SW 1271 (cell line): ENCODE results near the gene ABCA13.

Experiments
- DNase-seq, 2 experiments: peaks; one replicate each; lab custom pipeline; 2025; lab: John Stamatoyannopoulos, UW

ABCA13 gene

GRCh38 chr7:48518092-48518491 lies 346.8 kb downstream of the ABCA13 start:
- no peak for DNase-seq

- DNase-seq: no peak
These were observed 351.4 kb downstream of the ABCA13 start for GRCh38 chr7:48522692-48523091.

GRCh38 chr7:48525736-48526732 lies 354.8 kb downstream of the ABCA13 start:
- no peak for DNase-seq

GRCh38 chr7:48528646-48529045 lies 357.4 kb downstream of the ABCA13 start:
- DNase-seq: no peak

DNA sequence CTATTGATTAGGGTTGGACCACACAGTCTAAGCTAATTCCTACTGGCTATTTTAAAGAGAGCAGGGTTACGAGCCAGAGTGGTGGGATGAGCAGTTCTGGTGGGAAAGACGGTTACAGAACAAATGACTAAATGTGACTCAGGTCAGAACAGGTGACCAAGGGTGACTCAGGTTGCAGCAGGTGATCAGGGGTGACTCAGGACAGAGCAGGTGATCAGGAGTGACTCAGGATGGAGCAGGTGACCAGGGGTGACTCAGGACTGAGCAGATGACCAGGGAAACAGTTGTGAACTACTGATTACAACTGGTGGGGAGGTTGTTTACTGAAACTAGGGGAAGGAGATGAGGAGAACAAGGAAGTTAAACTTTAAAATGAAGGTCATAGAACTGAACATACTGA lies 366.3 kb downstream of the ABCA13 start:
- no peak for DNase-seq

DNA sequence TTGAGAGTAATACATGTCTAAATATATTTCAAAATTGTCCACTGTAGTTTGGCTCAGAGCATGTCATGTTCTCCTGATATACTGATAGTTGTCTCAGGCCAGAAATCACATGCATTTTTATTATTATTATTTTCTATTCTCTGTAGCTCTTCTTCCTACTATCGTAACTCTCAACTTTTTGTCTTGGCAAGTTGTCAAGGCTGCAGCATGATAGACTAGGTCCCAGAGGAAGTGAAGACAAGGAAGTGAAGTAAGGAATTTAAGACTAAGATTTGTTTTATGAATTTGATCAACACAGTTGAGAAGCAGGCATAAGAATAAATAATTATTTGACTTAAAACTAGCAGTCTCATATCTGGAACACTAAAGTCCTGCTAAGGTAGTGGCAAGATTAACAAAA lies 369.5 kb downstream of the ABCA13 start:
- DNase-seq: no peak

DNA sequence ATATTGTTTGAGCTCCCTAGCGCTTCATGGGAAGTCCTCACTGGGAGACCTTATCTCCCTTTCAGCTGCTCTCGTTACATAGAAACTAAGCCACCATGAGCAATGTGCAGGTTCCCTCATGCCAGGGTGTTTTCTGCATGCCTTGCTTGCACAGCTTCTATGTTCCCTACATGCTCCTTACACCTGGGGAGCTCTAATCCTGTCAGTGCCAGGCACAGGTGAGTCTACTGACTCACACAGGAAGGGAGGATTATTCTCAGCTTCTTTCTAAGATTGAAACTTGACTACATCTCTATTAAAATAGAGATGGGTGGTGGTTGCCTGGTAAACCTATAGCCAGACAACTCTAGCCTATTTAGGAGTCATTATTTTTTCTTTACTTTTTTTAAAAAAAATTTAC lies 377.4 kb downstream of the ABCA13 start:
- no peak for DNase-seq

GRCh38 chr7:48551652-48552051 lies 380.4 kb downstream of the ABCA13 start:
- DNase-seq: no peak

DNA sequence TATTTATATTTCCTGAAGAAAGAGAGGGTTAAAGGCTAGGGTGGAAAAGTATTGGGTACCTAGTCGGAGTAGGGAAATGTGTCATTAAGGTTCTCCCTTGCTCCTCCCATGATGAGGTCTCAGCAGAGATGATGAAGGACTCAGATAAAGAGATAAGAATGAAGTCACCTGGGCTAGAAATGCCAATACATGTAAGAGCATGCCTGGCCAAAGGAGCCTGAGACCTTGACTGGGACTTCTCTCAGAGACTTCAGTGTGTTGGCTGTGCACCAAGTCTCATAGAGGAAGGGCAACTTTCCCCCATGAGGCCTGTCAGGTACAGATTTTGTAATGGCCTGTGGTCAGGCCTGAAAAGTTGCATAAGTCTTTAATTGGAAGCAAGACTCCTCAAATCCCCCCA lies 392.1 kb downstream of the ABCA13 start:
- no peak for DNase-seq

DNA sequence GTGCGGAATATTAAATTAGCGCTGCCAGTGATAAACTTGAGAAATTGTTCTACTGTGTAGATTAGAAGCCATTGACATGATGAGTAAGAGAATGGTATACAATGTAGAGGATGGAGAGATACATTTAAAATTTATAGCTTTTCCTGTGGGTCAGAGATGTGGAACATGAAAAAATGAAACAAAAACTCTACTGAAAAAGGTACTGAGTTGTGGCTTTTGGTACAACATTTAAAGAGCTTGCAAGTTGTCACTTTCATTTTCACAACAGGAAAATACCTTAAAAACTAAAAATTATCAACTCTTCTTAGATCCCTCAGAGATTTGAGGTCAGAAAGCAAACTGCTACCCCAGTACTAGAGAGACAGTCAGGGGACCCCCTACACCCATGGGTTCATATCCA lies 404.3 kb downstream of the ABCA13 start:
- DNase-seq: no peak

DNA sequence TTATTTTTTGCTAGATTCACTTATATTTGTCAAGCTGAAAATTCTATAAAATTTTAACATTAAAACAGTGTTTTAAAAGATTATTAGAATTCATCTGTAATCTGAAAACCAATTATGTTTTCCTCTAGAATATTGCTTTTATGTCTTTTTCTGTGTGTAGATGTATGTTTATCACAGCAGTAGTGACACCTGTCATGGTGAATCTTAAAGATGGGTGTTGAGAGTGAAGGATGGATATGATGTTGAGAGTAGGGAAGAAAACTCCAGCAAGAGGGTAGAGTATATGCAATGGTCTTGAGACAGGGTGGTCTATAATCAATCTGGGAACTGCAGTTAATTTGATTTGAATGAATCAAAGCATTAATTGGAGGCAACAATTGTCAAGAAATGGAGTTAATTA lies 416.2 kb downstream of the ABCA13 start:
- no peak for DNase-seq

DNA sequence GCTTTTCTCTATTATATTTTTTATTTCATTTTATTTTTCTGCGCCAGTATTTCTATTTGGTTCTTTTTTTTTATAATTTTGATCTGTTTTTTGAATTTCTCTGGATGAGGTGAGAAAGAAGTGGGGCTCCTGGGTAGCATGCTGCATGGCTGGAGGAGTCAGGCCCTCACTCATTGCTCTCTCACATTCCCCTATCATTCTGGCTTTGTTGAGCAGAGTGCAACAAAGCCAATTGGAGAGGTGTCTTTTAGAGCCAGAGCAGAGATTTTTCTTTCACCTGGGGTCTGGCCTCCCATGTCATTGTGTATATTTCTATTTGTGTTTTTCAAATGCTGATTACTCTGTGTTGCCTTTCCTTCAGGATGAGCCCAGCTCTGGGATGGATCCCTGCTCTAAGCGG lies 423.1 kb downstream of the ABCA13 start:
- no peak for DNase-seq

GRCh38 chr7:48595756-48596155 lies 424.5 kb downstream of the ABCA13 start:
- no peak for DNase-seq

DNA sequence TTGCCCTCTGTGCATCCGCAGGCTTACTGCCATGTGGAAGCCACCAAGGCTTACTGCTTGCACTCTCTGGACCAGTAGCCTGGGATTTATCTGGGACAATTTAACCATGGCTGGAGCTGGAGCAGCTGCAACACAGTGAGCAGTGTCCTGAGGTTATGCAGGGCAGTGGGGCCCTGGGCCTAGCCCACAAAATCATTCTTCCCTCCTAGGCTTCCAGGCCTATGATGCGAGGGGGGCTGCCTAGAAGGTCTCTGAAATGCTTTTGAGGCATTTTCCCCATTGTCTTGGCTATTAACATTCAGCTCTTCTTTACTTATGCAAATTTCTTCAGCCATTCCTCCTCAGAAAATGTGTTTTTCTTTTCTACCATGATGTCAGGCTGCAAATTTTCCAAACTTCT lies 439.4 kb downstream of the ABCA13 start:
- DNase-seq: no peak

GRCh38 chr7:48611993-48612392 lies 440.7 kb downstream of the ABCA13 start:
- DNase-seq: no peak

DNA sequence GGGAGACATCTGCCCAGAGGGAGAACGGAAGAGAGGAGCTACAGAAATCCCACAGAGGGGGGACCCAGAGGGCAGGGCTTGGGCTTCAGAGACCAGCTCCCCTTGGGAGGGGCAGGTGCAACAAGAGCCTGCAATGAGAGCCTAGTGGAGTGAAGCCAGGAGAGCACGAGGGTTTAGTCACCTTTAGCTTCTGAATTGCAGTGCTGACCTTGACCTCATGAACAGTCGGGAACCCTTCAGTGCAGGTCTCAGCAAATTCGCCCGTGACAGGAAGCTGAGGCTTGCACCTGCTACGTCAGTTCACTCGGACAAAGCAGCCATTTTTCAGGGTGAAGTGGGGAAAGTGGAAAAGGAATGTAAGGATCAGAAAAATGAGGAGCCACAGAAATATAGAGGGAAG lies 446.2 kb downstream of the ABCA13 start:
- no peak for DNase-seq

DNA sequence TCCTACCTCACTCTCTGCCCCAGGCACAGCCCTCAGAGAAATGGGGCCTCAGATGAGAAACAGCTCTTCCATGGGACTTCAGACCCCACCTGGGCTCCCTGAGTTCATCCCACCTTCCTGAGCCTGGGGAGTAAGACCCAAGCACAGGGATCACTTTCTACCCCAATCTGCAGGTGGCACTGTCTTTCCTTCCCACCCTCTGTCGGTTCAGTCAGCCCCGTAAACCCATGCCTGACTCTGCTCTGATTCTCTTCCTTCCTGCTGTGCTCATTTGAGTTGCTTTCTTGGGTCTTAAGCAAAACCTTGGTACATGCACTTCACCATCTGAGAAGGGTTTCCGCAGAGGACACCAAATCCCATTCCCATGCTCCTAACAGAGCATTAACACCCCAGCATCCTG lies 446.7 kb downstream of the ABCA13 start:
- DNase-seq: no peak

DNA sequence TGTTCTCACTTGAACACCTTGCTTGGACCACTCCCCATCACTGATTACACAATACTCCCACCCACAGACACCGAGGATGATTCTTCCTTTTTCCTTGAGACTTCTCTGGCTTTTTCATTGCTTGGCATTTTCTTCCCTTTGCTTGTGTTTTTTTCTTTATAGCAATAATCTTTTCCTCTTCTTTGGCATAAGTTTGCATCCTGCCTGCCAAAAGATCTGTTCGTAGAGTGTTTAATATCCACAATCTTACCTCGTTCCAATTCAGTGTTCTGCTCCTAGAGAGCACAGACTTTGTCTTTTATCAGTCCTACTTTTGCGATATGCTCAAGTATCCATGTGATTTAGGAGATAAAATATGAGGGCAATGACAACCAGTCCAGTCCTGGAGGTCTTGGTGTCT lies 449.8 kb downstream of the ABCA13 start:
- no peak for DNase-seq

- no peak for DNase-seq
These were observed 455.9 kb downstream of the ABCA13 start for GRCh38 chr7:48627164-48627563.

GRCh38 chr7:48628793-48629349 lies 457.6 kb downstream of the ABCA13 start:
- DNase-seq: no peak

DNA sequence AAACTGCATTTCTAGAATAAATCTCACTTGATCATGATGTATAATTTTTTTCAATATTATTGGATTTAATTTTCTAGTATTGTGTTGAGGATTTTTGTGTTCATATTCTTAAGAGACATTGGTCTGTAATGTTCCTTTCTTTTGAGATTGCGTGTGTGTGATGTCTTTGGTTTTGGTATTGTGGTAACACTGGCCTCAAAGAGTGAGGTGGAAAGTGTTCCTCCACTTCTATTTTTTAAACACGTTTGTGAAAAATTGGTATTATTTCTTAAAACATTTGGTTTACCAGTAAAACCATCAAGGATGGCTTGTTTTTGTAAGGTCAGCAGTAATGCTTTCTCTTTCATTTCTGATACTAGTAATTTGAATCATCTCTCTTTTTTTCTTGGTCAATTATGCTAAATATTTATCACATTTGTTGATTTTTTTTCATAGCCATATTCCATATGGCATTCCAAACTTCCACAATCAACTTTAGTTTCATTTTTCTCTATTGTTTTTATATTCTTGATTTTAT lies 462.9 kb downstream of the ABCA13 start:
- no peak for DNase-seq

- DNase-seq: no peak
These were observed 464.5 kb downstream of the ABCA13 start for GRCh38 chr7:48635796-48636195.

DNA sequence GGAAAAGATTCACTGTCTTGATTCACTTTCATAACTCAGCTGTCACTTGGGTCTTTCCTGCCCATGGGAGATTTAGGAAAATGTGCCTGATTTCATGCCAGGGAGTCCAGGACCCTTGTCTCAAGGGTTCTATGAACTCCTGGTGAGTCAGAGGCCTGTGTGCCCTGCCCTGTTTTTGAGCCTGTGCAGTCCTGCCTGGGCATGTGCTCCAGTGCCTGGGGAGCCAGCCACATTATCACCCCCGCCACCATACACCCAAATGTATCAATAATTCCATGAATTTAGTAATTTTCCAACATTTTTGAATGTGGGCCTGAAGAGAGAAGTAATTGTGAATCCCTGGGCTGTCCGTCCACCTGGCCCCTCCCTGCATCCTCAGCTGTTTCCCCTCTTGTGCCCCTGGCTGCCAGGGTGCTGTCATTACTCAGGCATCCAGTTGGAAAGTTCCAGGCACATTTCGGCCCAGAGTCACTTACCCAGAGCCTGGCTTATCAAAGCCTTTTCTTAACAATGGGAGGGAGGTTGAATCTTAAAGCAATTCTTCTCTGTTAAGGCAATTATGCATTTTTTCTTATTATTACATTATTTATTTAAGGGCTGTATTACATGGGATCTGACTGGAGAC lies 465.2 kb downstream of the ABCA13 start:
- no peak for DNase-seq
